NT2/D1 (cell line): ENCODE results near the gene RHOBTB1.

ENCODE experiments used
- SUZ12 ChIP-seq: IDR thresholded peaks from 2 replicates; pipeline ENCODE4 v1.6.1; 2011; ENCODE audit not compliant: insufficient read length, insufficient read depth; ENCODE audit errors: extremely low read depth
- YY1 ChIP-seq: IDR thresholded peaks from 2 replicates; pipeline ENCODE4 v1.6.1; 2011; ENCODE audit not compliant: insufficient read length, insufficient read depth
- ZNF274 ChIP-seq: IDR thresholded peaks from 2 replicates; pipeline ENCODE4 v1.6.1; 2011; ENCODE audit warnings: mild to moderate bottlenecking, low read depth, low read length

GRCh38 chr10:60848680-60849079 is 95.3 kb downstream of the RHOBTB1 start:
- TF ChIP-seq YY1 (no peak), ZNF274 (no peak), SUZ12 (no peak)
